Measurements from ENCODE around the gene ELOA.
"Not testable (repeated sequence)": the region's sequence is repeated elsewhere in the genome, so short reads cannot be mapped to it uniquely, and the experiment has no call there.

ELOA gene

DNA sequence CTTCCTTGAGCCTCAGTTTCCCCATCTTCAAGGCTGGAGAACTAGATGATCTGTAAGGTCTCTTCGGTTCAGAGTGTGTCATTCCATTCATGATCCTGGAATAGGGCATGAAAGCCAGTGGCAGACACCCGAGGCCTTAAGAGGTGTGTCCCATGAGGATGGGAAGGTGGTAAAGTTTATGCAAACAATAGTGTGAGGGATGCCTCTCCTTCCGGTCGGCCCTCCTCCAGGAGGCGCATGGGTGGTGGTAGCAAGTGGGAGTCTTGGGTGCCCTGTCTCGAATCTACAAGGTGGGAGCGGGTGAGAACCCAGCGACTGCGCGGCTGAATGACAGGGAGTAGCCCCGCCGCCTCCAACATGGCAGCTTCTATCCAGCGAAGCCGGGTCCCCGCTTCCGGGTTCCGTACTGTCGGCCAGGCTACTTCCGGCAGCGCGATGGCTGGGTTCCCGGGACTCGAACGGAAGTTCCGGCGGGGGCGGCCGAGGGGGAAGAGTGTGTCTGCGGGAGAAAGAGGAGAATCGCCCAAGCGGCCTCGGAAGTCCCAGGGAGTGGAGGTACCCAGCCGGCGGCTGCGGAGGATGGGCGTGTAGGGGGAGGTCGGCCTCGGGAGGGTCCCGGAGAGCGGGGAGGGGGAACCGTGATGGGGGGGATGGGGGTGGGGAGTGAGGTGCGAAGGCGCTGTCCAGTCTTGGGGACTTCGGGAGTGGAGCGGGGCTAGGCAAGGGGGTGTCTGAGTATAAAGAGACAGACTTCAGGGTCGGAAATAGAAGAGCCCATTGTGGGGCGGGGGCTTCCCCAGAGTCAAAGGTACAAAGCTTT is 47.6 kb downstream of the ELOA start, which contains the start of gene LYPLA2:
LYPLA2 (plus strand) TSS at position 450 of the 820 bp plus-strand sequence. CDS start 1,538 bp downstream, outside the sequence.
- peak; percentile 86 for DNase-seq

DNA sequence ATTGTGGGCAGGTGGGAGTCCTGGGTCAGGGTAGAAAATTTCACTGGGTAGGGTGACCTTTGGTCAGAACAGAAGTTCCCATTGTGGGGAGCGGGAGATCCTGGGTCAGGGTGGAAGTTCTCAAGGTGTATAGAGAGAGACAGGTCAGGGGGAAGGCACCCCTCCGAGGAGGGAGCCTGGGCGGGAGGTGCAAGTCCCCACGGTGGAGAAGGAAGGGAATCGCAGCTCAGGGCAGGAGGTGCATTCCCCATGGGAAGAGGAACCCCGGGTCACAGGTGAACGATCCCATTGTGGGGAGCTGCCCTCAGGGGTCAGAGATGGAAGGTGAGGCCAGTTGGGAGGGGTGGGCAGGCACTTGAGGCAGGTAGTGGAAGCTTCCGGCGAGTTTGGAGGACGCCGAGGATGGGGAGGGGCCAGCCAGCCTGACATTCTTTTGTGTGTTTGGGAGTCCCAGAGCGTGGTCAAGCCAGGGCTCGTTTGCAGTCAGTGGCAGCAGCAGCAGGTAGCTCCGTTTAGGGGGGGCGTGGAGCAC is 48.3 kb downstream of the ELOA start:
- peak; percentile 44 for DNase-seq

DNA sequence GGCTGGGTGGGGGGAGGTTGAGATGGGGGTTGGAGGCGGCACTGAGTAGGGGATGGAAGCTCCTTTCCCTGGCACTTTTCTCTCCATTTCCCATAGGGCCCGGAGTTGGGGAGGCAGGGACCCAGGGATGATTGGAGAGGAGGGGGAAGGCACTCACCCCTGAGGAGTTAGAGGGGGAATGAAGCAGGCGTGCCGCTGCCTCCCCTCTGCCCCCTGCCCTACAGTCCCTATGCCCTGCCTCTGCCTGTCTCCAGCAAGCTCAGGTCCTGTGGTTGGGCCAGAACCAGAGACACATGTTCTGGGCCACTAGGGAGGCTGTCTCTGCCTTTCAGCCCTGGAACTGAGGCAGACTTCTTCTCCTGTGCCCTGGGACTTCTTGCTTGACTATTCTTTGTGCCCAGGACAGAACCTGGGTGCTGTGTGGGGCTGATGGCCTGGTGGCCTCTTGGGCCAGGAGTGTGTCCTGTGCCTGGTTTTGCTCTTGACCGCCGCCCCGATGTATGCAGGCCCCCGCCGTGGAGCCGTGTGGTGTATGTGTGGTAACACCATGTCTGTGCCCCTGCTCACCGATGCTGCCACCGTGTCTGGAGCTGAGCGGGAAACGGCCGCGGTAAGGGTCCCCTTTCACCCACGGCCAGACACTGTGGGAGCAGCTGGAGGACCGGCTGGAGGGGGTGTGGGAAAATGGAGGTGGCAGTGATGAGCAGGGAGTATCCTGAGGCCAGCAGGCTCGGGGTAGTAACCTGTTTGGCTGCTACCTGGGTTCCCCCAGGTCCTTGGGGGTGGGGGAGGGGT is 49.1 kb downstream of the ELOA start:
- no peak for DNase-seq

GRCh38 chr1:23793018-23793781 is 49.9 kb downstream of the ELOA start:
- peak; percentile 3 for DNase-seq

GRCh38 chr1:23793861-23794731 is 50.8 kb downstream of the ELOA start:
- no peak for DNase-seq

DNA sequence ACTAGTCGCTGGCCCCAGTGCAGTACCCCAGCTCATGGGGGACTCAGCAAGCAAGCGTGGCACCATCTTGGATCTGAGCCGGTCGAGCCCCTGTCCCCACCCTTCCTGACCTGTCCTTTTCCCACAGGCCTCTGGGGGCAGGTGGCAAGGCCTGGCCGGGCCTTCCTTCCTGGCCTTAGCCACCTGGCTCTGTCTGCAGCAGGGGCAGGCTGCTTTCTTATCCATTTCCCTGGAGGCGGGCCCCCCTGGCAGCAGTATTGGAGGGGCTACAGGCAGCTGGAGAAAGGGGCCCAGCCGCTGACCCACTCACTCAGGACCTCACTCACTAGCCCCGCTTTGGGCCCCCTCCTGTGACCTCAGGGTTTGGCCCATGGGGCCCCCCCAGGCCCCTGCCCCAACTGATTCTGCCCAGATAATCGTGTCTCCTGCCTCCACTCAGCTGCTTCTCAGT is 51.5 kb downstream of the ELOA start:
- DNase-seq, result not testable (repeated sequence)

- DNase-seq, result no peak
Observed at GRCh38 chr1:23795676-23796465, 52.6 kb downstream of the ELOA start.

GRCh38 chr1:23796466-23797271 is 53.4 kb downstream of the ELOA start:
- DNase-seq, result no peak

- DNase-seq, result no peak
Observed at GRCh38 chr1:23797478-23798448, 54.5 kb downstream of the ELOA start.

- DNase-seq, result peak; percentile 1
Observed at GRCh38 chr1:23798662-23799142, 55.4 kb downstream of the ELOA start.

DNA sequence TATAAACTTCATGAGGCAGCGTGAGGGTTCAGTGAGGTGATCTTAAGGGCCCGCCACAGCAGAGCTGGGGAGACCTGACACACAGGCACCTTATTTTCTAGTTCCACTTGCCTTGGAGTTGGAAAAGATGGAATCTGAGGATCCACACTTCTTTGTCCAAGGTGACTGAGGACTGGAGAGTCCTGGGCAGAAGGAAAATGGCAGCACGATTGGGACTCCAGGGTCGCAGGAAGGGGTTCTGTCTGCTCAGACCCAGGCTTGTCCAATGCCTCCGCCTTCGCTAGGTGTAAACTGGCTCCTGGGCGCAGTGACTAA is 55.9 kb downstream of the ELOA start:
- DNase-seq, result no peak

GRCh38 chr1:23799570-23800399 is 56.5 kb downstream of the ELOA start:
- DNase-seq, result peak; percentile 36

DNA sequence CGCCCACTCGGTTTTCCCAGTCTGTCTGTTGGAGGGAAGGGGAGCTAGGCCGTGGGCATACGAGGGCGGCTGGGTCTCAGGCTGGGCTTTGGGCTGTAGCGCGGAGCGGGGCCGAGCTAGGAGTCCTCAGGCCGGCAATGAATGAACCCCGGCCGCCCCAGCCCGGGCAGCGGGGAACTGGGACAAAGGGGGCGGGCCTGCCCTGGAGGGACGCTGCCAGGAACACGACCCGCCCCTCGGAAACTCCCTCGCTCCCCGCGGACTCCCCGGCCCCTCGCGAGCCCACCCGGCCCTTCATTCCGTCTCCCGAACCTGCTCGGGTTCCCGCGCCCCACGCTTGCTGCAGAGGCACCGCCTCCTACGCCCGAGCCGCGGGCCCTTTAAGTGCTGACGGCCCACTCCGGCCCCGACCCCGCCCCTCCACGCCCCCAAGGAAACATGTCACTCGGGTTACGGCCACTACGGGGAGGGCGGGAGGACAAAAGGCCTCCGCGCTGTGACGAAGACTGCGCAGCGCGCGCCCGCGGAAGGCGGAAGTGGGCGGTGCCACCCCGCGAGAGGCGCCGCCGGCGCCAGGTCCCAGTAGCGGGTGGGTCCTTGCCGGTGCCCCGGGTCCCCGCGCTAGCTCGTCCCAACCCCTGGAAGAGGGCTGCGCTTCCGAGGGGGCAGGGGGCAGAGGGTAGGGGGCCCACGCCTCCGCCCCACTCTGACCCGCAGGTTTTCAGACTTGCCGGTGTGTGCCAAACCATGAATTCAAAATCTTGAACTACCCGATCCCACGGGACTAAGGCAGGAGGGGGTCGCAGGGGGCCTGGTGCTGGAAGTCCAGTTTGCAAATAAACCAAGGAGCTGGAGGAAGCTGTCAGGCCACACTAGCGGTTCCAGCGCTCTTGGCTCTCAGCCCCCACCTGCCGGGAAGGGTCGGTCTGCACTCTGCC is 57.4 kb downstream of the ELOA start, which contains the start of gene GALE:
GALE (minus strand) TSS at position 355 of the 938 bp plus-strand sequence. CDS start 1,747 bp downstream, outside the sequence.
- peak; percentile 93 for DNase-seq

DNA sequence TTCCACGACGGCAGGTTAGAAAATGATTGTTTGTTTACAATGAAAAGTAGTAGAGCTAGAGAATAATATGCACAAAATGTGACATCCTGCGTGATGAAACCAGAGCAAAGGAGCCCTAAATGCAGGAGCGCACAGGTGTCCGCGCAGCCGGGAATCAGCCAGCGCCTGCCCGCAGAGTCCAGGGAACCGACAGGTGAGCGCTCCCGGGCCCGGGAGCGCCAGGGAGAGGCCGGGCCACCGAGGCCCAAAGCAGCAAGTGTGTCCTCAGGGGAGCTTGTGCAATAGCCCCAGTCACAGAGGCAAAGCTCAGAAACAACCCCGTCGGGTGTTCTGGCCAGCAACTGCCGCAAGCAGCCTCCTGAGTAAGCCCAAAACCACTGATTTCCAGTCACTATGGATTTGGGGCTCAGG is 58.1 kb downstream of the ELOA start:
- DNase-seq, result peak; percentile 44

- no peak for DNase-seq
Observed at GRCh38 chr1:23801876-23802275, 58.6 kb downstream of the ELOA start.

- DNase-seq, result not testable (repeated sequence)
Observed at GRCh38 chr1:23802809-23803342, 59.6 kb downstream of the ELOA start.
